K562 (cell line): ENCODE results near the gene CFAP157. TPM values are rescaled to one million over a fixed set of nuclear protein-coding genes. Genes with fewer than 3 reads are reported as not detected.

ENCODE experiments used
- ATAC-seq: fragments of 200-7000 bp; cut with Tn5 transposase; 3 replicates; pipeline ENCODE4 v1.9.1; 2020; ENCODE audit warnings: moderate library complexity
- BruUV-seq: library from RNA; stranded (reverse); fragments of 400-500 nt; replicated peaks from 2 replicates; lab custom pipeline; 2021; lab: Mats Ljungman, UMichigan
- CTCF ChIA-PET: fragments of 300-600 bp; formaldehyde crosslinking; extraction: SDS; loops from one replicate; lab custom pipeline; 2021; ENCODE audit warnings: low intra/inter-chr PET ratio; lab: Yijun Ruan, JAX
- POLR2A ChIA-PET: fragments of 300-600, 350-650 bp; sonication (Branson Sonifier 250); formaldehyde crosslinking; extraction: SDS; loops from one replicate; lab custom pipeline; 2021; ENCODE audit warnings: antibody characterized with exemption, inconsistent platforms; lab: Yijun Ruan, JAX
- DNase-seq, 4 experiments: peaks; one replicate each; pipeline versions ENCODE4 v3.0.0 to v3.0.0-alpha.2; 2011 to 2018; ENCODE audit warnings: low spot score in 3 of 4, mixed read lengths in 3 of 4; ENCODE audit errors: extremely low read depth in 1 of 4
- FAIRE-seq: peaks from 2 replicates; lab custom pipeline; 2011; peaks lifted over from hg19 to GRCh38; lab: Jason Lieb, UNC
- H2AFZ ChIP-seq: 2 replicates; pipeline ENCODE4 v1.6.0; 2011; ENCODE audit warnings: low read depth, low read length, control low read depth, inconsistent platforms
- H3K27ac ChIP-seq: fragments of 200-600 bp; 3 replicates; pipeline ENCODE4 v1.8.0; 2011; ENCODE audit warnings: low read depth, mild to moderate bottlenecking, control low read depth, inconsistent platforms, low read length, moderate library complexity, mixed read lengths; ENCODE audit errors: extremely low read depth
- H3K27me3 ChIP-seq, 2 experiments: fragments of 300-600 bp in 1 of 2; 2 replicates in 1 of 2; 3 replicates in 1 of 2; pipeline versions ENCODE4 v1.6.0 to v1.8.0; 2011; ENCODE audit warnings: inconsistent platforms in 2 of 2, low read length in 2 of 2, mild to moderate bottlenecking in 1 of 2, mixed read lengths in 1 of 2, moderate library complexity in 1 of 2; ENCODE audit not compliant: control insufficient read depth in 2 of 2, insufficient read depth in 2 of 2
- H3K36me3 ChIP-seq: fragments of 300-600 bp; 3 replicates; pipeline ENCODE4 v1.8.0; 2011; ENCODE audit warnings: mild to moderate bottlenecking, low read length, inconsistent platforms; ENCODE audit not compliant: control insufficient read depth, insufficient read depth
- H3K4me1 ChIP-seq, 2 experiments: fragments of 200-600 bp in 1 of 2; replicated peaks in 1 of 2; 2 replicates in 1 of 2; 3 replicates in 1 of 2; pipeline versions ENCODE4 v1.5.1 to v1.8.0; 2011; ENCODE audit warnings: inconsistent platforms in 2 of 2, low read length in 2 of 2, mild to moderate bottlenecking in 1 of 2, mixed read lengths in 1 of 2, moderate library complexity in 1 of 2; ENCODE audit not compliant: control insufficient read depth in 2 of 2, insufficient read depth in 2 of 2
- H3K4me2 ChIP-seq: 2 replicates; pipeline ENCODE4 v1.6.1; 2011; ENCODE audit warnings: low read length, control low read depth, inconsistent platforms, mixed read lengths; ENCODE audit not compliant: insufficient read depth
- H3K4me3 ChIP-seq: fragments of 200-600 bp; sonication (generic), shearing (Covaris generic); 2 replicates; pipeline ENCODE4 v1.5.1; 2016; ENCODE audit warnings: control low read depth, inconsistent platforms
- H3K79me2 ChIP-seq: fragments of 200-600 bp; 3 replicates; pipeline ENCODE4 v1.8.0; 2011; ENCODE audit warnings: low read length, inconsistent platforms; ENCODE audit not compliant: control insufficient read depth, insufficient read depth
- H3K9ac ChIP-seq, 2 experiments: 2 replicates each; pipeline versions ENCODE4 v1.6.0 to v1.6.1; 2011; ENCODE audit warnings: low read depth in 2 of 2, low read length in 2 of 2, control low read depth in 1 of 2, inconsistent platforms in 1 of 2, mild to moderate bottlenecking in 1 of 2, mixed read lengths in 1 of 2; ENCODE audit not compliant: insufficient read depth in 1 of 2
- H3K9me1 ChIP-seq: one replicate; pipeline ENCODE4 v1.6.0; 2011; ENCODE audit warnings: inconsistent platforms, mild to moderate bottlenecking, low read length, moderate library complexity; ENCODE audit not compliant: control insufficient read depth, insufficient read depth
- H3K9me3 ChIP-seq: replicated peaks from 2 replicates; pipeline ENCODE4 v1.5.1; 2011; ENCODE audit warnings: low read depth, low read length, inconsistent platforms; ENCODE audit not compliant: control insufficient read depth, insufficient read depth
- H4K20me1 ChIP-seq: replicated peaks from 2 replicates; pipeline ENCODE4 v1.6.1; 2011; ENCODE audit warnings: low read length, inconsistent platforms, mixed read lengths; ENCODE audit not compliant: control insufficient read depth, insufficient read depth
- MYC ChIP-seq, 2 experiments: fragments of 250-450 bp in 1 of 2; sonication (Bioruptor Pico) in 1 of 2; IDR thresholded peaks; 2 replicates each; pipeline versions ENCODE4 v1.5.1 to v1.6.1; 2012 to 2021; ENCODE audit warnings: low read depth in 2 of 2, borderline replicate concordance in 1 of 2, improper control_type of control experiment in 1 of 2, low read length in 1 of 2, mild to moderate bottlenecking in 1 of 2, moderate library complexity in 1 of 2
- NFATC3 ChIP-seq: fragments of 450-650 bp; IDR thresholded peaks from 2 replicates; pipeline ENCODE4 v1.6.1; 2017; ENCODE audit warnings: mild to moderate bottlenecking
- ZNF584 ChIP-seq: fragments of 200-800 bp; sonication (Bioruptor generic); IDR thresholded peaks from 2 replicates; pipeline ENCODE4 v1.6.1; 2016; ENCODE audit warnings: low read depth, mild to moderate bottlenecking, missing genetic modification characterization, missing compliant biosample characterization
- WGBS: fragments of 100-300 bp; shearing (Covaris generic); methylation state at CpG from one replicate; pipeline ENCODE4 v1.1.6; 2016; ENCODE audit warnings: low coverage, mixed read lengths; ENCODE audit not compliant: insufficient coverage; ENCODE audit errors: missing lambda C conversion rate; 5-methylcytosine and 5-hydroxymethylcytosine counted together
- in situ Hi-C: fragments of 300-500 bp; cut with MboI; formaldehyde crosslinking; loops from 4 replicates; pipeline ENCODE4 v1.15.0; 2018; ENCODE audit warnings: inconsistent platforms, mixed read lengths
- intact Hi-C: fragments of 100-400 bp; cut with micrococcal nuclease; formaldehyde crosslinking; loops from 2 replicates; pipeline ENCODE4 v1.14.2; 2022
- polyA plus RNA-seq, 8 experiments: library from polyadenylated mRNA; depleted of rRNA in 4 of 8; stranded (reverse) in 5 of 8; unstranded in 3 of 8; fragments of >200 nt; fragmentation: Nextera tagmentation in 2 of 8; fragmentation: Illumina TruSeq in 1 of 8; extraction: Ambion mirVana in 2 of 8; extraction: Trizol in 1 of 8; gene quantifications; 2 replicates each; pipeline versions ENCODE4 v1.2.1 to v1.2.3, GENCODE V29; 2011 to 2014; ENCODE audit warnings: inconsistent platforms in 1 of 8, missing spikeins in 1 of 8
- total RNA-seq, 7 experiments: library from RNA; depleted of rRNA in 6 of 7; stranded (reverse); fragments of >200 nt in 6 of 7; fragmentation: Illumina TruSeq in 2 of 7; extraction: Trizol in 2 of 7; gene quantifications; 2 replicates each; pipeline versions ENCODE4 v1.2.1 to v1.2.3, GENCODE V29; 2011 to 2021; ENCODE audit warnings: low replicate concordance in 1 of 7
- TF ChIP-seq, protein P1 (sequence below): sonication (generic); formaldehyde crosslinking; IDR thresholded peaks from 2 replicates; pipeline ENCODE4 v1.8.0; 2022; ENCODE audit warnings: mild to moderate bottlenecking, missing genetic modification reagents
- TF ChIP-seq, protein P2 (sequence below), 2 experiments: fragments of 250-450 bp in 1 of 2; fragments of 450-650 bp in 1 of 2; sonication (Bioruptor Pico) in 1 of 2; IDR thresholded peaks; 2 replicates each; pipeline versions ENCODE4 v1.6.1 to v1.8.0; 2016 to 2021; ENCODE audit warnings: mild to moderate bottlenecking in 2 of 2, moderate library complexity in 2 of 2, missing compliant biosample characterization in 1 of 2, missing genetic modification characterization in 1 of 2

Gene CFAP157
- total and polyA plus RNA-seq, 9 of the 15 experiments (the other 6 are each of a cell fraction or from before 2014, with no cell fraction given): 0.03 TPM; not detected in 8

DNA sequence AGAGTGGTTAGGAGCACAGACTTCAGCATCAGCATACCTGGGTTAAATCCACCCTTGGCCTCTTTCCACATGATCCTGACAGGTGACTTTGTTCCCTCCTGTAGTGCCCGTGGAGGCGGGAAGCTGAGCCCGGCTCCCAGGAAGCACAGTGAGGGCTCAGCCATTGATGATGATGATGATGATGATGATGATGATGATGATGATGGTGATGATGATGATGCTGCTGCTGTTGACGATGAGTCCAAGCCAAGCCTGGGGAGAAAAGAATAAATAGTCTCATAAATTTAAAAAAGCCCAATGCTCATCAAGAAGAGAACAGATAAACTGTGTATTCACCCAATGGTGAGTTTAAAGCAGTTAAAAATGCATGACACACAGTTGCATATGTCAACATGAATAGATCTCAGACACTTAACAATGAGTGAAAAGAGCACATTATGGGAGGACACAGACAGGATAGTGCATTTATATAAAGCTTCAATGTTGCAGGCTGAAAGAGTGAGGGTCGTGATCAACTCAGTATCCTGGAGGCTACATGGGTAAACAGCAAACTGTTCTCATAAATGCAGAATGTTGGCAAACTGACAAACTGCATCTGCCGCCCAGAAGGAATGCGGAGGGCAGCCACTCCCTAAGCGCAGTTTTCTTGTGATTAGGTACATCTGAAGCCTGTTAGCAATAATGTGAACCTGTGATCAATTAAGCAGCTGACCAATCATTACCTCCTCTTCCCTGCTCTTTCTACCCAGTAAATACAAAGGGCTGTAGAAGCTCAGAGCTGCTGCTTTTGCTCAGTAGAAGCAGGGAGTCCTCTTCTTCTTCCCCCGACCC lies 11.7 kb upstream of the CFAP157 start:
- POLR2A ChIA-PET: interaction anchor here (0.9 to 1.8 kb wide), 2 partner anchors 10 to 14 kb away, joined by 3 to 6 read pairs; no protein-coding TSS in a partner anchor

More for the DNA sequence above, 11.7 kb upstream of the CFAP157 start:
- Histone ChIP-seq H3K9me3 (no peaks in the 10 kb centered on the region), H3K79me2 (no peaks in the 10 kb centered on the region), H2AFZ (no peak overlapping the region)
- 45% methylated on average over 9 of the region's 9 CpGs for WGBS
- CTCF ChIA-PET: no interaction called here
- TF ChIP-seq, protein P1, sequence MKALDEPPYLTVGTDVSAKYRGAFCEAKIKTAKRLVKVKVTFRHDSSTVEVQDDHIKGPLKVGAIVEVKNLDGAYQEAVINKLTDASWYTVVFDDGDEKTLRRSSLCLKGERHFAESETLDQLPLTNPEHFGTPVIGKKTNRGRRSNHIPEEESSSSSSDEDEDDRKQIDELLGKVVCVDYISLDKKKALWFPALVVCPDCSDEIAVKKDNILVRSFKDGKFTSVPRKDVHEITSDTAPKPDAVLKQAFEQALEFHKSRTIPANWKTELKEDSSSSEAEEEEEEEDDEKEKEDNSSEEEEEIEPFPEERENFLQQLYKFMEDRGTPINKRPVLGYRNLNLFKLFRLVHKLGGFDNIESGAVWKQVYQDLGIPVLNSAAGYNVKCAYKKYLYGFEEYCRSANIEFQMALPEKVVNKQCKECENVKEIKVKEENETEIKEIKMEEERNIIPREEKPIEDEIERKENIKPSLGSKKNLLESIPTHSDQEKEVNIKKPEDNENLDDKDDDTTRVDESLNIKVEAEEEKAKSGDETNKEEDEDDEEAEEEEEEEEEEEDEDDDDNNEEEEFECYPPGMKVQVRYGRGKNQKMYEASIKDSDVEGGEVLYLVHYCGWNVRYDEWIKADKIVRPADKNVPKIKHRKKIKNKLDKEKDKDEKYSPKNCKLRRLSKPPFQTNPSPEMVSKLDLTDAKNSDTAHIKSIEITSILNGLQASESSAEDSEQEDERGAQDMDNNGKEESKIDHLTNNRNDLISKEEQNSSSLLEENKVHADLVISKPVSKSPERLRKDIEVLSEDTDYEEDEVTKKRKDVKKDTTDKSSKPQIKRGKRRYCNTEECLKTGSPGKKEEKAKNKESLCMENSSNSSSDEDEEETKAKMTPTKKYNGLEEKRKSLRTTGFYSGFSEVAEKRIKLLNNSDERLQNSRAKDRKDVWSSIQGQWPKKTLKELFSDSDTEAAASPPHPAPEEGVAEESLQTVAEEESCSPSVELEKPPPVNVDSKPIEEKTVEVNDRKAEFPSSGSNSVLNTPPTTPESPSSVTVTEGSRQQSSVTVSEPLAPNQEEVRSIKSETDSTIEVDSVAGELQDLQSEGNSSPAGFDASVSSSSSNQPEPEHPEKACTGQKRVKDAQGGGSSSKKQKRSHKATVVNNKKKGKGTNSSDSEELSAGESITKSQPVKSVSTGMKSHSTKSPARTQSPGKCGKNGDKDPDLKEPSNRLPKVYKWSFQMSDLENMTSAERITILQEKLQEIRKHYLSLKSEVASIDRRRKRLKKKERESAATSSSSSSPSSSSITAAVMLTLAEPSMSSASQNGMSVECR (CRISPR knock-in tag): no peak
- TF ChIP-seq, protein P2, sequence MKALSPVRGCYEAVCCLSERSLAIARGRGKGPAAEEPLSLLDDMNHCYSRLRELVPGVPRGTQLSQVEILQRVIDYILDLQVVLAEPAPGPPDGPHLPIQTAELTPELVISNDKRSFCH (CRISPR knock-in tag; IDR thresholded peaks at IDR 0.05): no peak
- TF ChIP-seq, protein P2 (tag; IDR thresholded peaks at IDR 0.05): no peak
- TF ChIP-seq NFATC3 (no peak), ZNF584 (CRISPR knock-in tag) (no peak), MYC (IDR thresholded peaks at IDR 0.05; ENCODE audit: low read depth, low read length) (no peak), MYC (CRISPR knock-in tag; IDR thresholded peaks at IDR 0.05; ENCODE audit: borderline replicate concordance, low read depth) (no peak)
- TF ChIP-seq, all 486 proteins: peak for 0
- DNase-seq (no peak), ATAC-seq (no peak), FAIRE-seq (no peak)
- Histone ChIP-seq H3K27ac (no peak overlapping the region), H3K9me1 (no peaks in the 10 kb centered on the region), H3K36me3 (no peaks in the 10 kb centered on the region; the same call in 2 of the 3 replicates), H3K27me3 (no peaks in the 10 kb centered on the region), H4K20me1 (no peaks in the 10 kb centered on the region), H3K4me3 (no peak overlapping the region), H3K9ac (no peak overlapping the region), H3K4me2 (no peak overlapping the region), H3K4me1 (peaks cover 15 to 16% of the 10 kb centered on the region in 2 experiments)
- BruUV-seq: no TSS peak
- in situ Hi-C loops: no loop called here
- intact Hi-C loops: no loop called here
